Prostate gland (tissue), 2 donors: ENCODE data around the gene BRSK2.

Experiments
- CTCF ChIP-seq, 4 experiments: fragments of 200-600 bp in 2 of 4; fragments of 450-650 bp in 2 of 4; sonication (generic) in 2 of 4; IDR thresholded peaks; 1 replicate in 3 of 4; 2 replicates in 1 of 4; pipeline ENCODE4 v1.5.1; 2016 to 2019; ENCODE audit warnings: antibody characterized with exemption in 4 of 4, mild to moderate bottlenecking in 2 of 4, moderate library complexity in 2 of 4
- POLR2A ChIP-seq: fragments of 450-650 bp; IDR thresholded peaks from one replicate; pipeline ENCODE4 v1.6.1; 2016; ENCODE audit warnings: antibody characterized with exemption, mild to moderate bottlenecking
- POLR2AphosphoS5 ChIP-seq: sonication (generic); formaldehyde crosslinking; IDR thresholded peaks from one replicate; pipeline ENCODE4 v1.6.1; 2017; ENCODE audit warnings: antibody characterized with exemption

GRCh38 chr11:1496091-1496760, 106.5 kb downstream of the BRSK2 start:
- TF ChIP-seq POLR2A (no peak), CTCF (IDR thresholded peaks at IDR 0.05) (no peak), POLR2AphosphoS5 (no peak)
